Mesendoderm (in vitro differentiated cells): ENCODE measurements around the gene ABHD4.
A peak's percentile ranks its signal among the peaks of the same experiment; 100 is the strongest.
"Not testable (repeated sequence)": the region's sequence is repeated elsewhere in the genome, so short reads cannot be mapped to it uniquely, and the experiment has no call there.

Source experiments
- DNase-seq: peaks from one replicate; pipeline ENCODE4 v3.0.0; 2013
- H2AK5ac ChIP-seq: 2 replicates; pipeline ENCODE4 v1.6.1; 2013; ENCODE audit warnings: low read length, inconsistent platforms
- H2BK120ac ChIP-seq: 2 replicates; pipeline ENCODE4 v1.6.1; 2013; ENCODE audit warnings: low read depth, mild to moderate bottlenecking, low read length, moderate library complexity, mixed read lengths
- H2BK15ac ChIP-seq: replicated peaks from 2 replicates; pipeline ENCODE4 v1.6.1; 2013; ENCODE audit warnings: low read depth, mild to moderate bottlenecking, moderate library complexity
- H2BK5ac ChIP-seq: 2 replicates; pipeline ENCODE4 v1.6.1; 2013; ENCODE audit warnings: low read length, inconsistent platforms
- H3K18ac ChIP-seq: 2 replicates; pipeline ENCODE4 v1.6.1; 2013; ENCODE audit warnings: mild to moderate bottlenecking, low read length, mixed read lengths
- H3K23ac ChIP-seq: one replicate; pipeline ENCODE4 v1.6.1; 2013; ENCODE audit warnings: low read length
- H3K27ac ChIP-seq: 2 replicates; pipeline ENCODE4 v1.5.1; 2013; ENCODE audit warnings: low read depth, mild to moderate bottlenecking, inconsistent platforms, low read length, moderate library complexity
- H3K27me3 ChIP-seq: 2 replicates; pipeline ENCODE4 v1.6.1; 2013; ENCODE audit warnings: low read length, control low read depth, mild to moderate bottlenecking, inconsistent platforms; ENCODE audit not compliant: insufficient read depth, poor library complexity
- H3K36me3 ChIP-seq: 2 replicates; pipeline ENCODE4 v1.6.1; 2013; ENCODE audit warnings: low read length, inconsistent platforms; ENCODE audit not compliant: control insufficient read depth, insufficient read depth
- H3K4ac ChIP-seq: one replicate; pipeline ENCODE4 v1.6.1; 2013; ENCODE audit warnings: low read depth, mild to moderate bottlenecking, low read length, moderate library complexity
- H3K4me1 ChIP-seq: 2 replicates; pipeline ENCODE4 v1.6.1; 2013; ENCODE audit warnings: low read depth, low read length, inconsistent platforms; ENCODE audit not compliant: control insufficient read depth
- H3K4me2 ChIP-seq: 2 replicates; pipeline ENCODE4 v1.6.1; 2013; ENCODE audit warnings: low read length
- H3K4me3 ChIP-seq: 2 replicates; pipeline ENCODE4 v1.5.1; 2013; ENCODE audit warnings: mild to moderate bottlenecking, low read length
- H3K56ac ChIP-seq: one replicate; pipeline ENCODE4 v1.6.1; 2013; ENCODE audit warnings: low read length
- H3K79me1 ChIP-seq: 2 replicates; pipeline ENCODE4 v1.6.1; 2013; ENCODE audit warnings: low read length, inconsistent platforms
- H3K79me2 ChIP-seq: 2 replicates; pipeline ENCODE4 v1.6.1; 2013; ENCODE audit warnings: mild to moderate bottlenecking, low read length; ENCODE audit not compliant: control insufficient read depth, insufficient read depth
- H3K9ac ChIP-seq: 2 replicates; pipeline ENCODE4 v1.6.1; 2013; ENCODE audit warnings: low read length, inconsistent platforms
- H4K5ac ChIP-seq: one replicate; pipeline ENCODE4 v1.6.1; 2013; ENCODE audit warnings: low read length
- H4K8ac ChIP-seq: one replicate; pipeline ENCODE4 v1.6.1; 2013; ENCODE audit warnings: low read depth, mild to moderate bottlenecking, control low read depth, low read length, moderate library complexity
- WGBS: extraction: QIAGEN DNeasy Blood & Tissue Kit; methylation state at CpG from one replicate; pipeline ENCODE4 v1.1.7; 2013; ENCODE audit warnings: low lambda C conversion rate, missing lambda C conversion rate; ENCODE audit not compliant: insufficient coverage; ENCODE audit errors: extremely low coverage; 5-methylcytosine and 5-hydroxymethylcytosine counted together

The ABHD4 gene

DNA sequence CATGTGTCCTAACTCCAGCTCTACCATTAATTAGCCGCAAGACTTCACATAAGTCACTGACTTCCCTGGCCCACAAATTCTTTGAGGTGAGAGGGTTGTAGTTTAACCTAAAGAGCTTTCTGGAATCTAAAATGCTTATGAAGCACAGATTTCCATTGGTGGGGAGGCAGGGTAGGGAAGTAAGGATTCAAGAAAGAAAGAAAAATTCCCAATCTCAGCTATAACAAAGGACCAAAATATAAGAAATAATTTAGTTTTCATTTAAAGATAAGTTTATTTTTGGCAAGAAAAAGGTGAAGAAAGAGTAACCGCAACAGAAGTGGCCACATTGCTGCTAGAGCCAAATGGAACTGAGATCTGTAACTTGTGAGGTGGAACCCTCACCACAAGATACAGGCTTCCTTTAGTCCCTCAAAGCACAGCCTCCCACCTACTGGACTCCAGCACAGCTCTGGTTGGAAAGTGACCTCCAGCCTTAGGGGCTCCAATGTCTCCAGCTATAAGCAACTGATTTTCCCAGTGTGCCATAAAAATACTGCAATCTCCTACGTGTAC lies 32.6 kb upstream of the ABHD4 start:
- H3K36me3 ChIP-seq = peaks cover 1% of the 10 kb centered on the region
- no peak overlapping the region for H3K27ac ChIP-seq
- DNase-seq = no peak
- no peak overlapping the region for H2BK120ac ChIP-seq
- H3K4me3 ChIP-seq = no peak overlapping the region
- no peak overlapping the region for H4K5ac ChIP-seq
- no peak overlapping the region for H3K4me2 ChIP-seq
- H3K4me1 ChIP-seq = peaks cover 6% of the 10 kb centered on the region
- peak overlapping the region; percentile 59 for H4K8ac ChIP-seq
- WGBS = no CpG with 5 or more reads among the region's 3 CpGs
- no peak overlapping the region for H3K23ac ChIP-seq
- peak overlapping the region; percentile 38 for H3K56ac ChIP-seq
- peak overlapping the region; percentile 4 for H3K18ac ChIP-seq
- no peak overlapping the region for H2BK5ac ChIP-seq
- peaks cover 4% of the 10 kb centered on the region for H3K79me1 ChIP-seq
- H3K79me2 ChIP-seq = peaks cover 2% of the 10 kb centered on the region
- no peak overlapping the region for H2AK5ac ChIP-seq
- H3K9ac ChIP-seq = no peak overlapping the region
- no peak overlapping the region for H2BK15ac ChIP-seq
- H3K4ac ChIP-seq = peak overlapping the region; percentile 2
- H3K27me3 ChIP-seq = no peaks in the 10 kb centered on the region

DNA sequence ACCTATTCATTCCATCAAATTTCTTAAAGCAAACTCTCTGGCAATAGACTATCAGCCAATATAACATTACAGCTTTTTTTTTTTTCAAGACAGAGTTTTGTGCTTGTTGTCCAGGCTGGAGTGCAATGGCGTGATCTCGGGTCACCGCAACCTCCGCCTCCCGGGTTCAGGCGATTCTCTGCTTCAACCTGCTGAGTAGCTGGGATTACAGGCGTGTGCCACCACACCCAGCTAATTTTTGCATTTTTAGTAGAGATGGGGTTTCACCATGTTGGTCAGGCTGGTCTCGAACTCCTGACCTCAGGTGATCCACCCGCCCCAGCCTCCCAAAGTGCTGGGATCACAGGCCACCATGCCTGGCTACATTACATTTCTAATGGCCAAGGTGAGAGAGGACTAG lies 31.8 kb upstream of the ABHD4 start:
- H2AK5ac ChIP-seq, H3K56ac ChIP-seq, H3K27me3 ChIP-seq, H2BK5ac ChIP-seq, H3K23ac ChIP-seq, H3K4me1 ChIP-seq, H4K5ac ChIP-seq, H3K4me3 ChIP-seq, H3K9ac ChIP-seq, H3K4me2 ChIP-seq, H3K18ac ChIP-seq, H2BK120ac ChIP-seq, H3K27ac ChIP-seq, H3K36me3 ChIP-seq, H3K79me1 ChIP-seq, H4K8ac ChIP-seq, H2BK15ac ChIP-seq, H3K79me2 ChIP-seq, DNase-seq, H3K4ac ChIP-seq: not testable (repeated sequence)
- no CpG with 5 or more reads among the region's 9 CpGs for WGBS

DNA sequence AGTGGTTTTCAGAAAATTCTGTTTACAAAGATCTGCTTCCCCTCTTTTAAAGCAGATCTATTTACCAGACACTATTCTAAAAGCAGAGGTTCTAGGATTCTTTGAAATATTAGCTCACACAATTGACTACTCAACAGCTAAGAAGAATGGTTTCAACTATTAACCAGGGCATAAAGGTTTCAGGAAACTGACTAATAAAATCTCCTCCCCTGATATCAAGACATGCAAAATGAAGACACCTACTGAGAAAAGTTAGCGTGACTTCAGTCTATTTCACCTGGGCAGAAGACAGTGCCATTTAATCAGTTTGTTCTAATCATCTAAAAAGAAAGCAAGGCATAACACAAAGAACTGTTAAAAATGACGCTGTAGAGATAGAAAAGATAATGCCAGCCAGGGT lies 31.3 kb upstream of the ABHD4 start:
- WGBS = no CpG with 5 or more reads among the region's 2 CpGs
- H3K79me2 ChIP-seq = peaks cover 2% of the 10 kb centered on the region
- H3K23ac ChIP-seq = no peak overlapping the region
- H4K5ac ChIP-seq = no peak overlapping the region
- no peak overlapping the region for H3K4me3 ChIP-seq
- no peak overlapping the region for H3K18ac ChIP-seq
- H3K79me1 ChIP-seq = peaks cover 4% of the 10 kb centered on the region
- H3K4me1 ChIP-seq = peaks cover 2% of the 10 kb centered on the region
- no peak overlapping the region for H3K4ac ChIP-seq
- no peak overlapping the region for H2AK5ac ChIP-seq
- no peak for DNase-seq
- no peak overlapping the region for H2BK120ac ChIP-seq
- no peak overlapping the region for H2BK5ac ChIP-seq
- H3K56ac ChIP-seq = no peak overlapping the region
- H3K27me3 ChIP-seq = no peaks in the 10 kb centered on the region
- peaks cover 1% of the 10 kb centered on the region for H3K36me3 ChIP-seq
- H4K8ac ChIP-seq = no peak overlapping the region
- no peak overlapping the region for H3K4me2 ChIP-seq
- no peak overlapping the region for H3K9ac ChIP-seq
- H2BK15ac ChIP-seq = no peak overlapping the region
- H3K27ac ChIP-seq = no peak overlapping the region

DNA sequence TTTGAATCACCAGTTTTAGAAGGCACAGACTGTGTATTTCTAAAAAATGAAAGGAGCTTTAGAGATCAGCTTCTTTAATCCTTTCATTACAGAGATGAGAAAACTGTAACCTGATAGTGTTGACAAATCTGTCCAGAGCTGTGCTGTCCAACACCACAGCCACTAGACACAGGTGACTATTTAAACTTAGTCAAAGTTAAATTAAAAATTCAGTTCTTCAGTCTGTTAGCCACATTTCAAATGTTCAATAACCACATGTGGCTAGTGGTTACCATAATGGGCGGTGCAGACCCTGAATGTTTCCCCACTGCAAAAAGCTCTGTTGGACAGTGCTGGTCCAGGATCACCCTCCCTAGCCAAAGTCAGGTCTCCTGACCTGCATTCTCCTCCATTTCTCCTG lies 30.7 kb upstream of the ABHD4 start:
- Histone ChIP-seq H3K79me1 (peaks cover 4% of the 10 kb centered on the region), H3K36me3 (peaks cover 1% of the 10 kb centered on the region), H3K4ac (no peak overlapping the region), H4K5ac (no peak overlapping the region), H3K9ac (no peak overlapping the region), H2BK15ac (no peak overlapping the region), H2BK5ac (no peak overlapping the region), H3K18ac (no peak overlapping the region), H2BK120ac (no peak overlapping the region), H3K27ac (no peak overlapping the region), H2AK5ac (no peak overlapping the region), H3K27me3 (no peaks in the 10 kb centered on the region), H3K79me2 (peaks cover 2% of the 10 kb centered on the region), H3K56ac (no peak overlapping the region), H3K23ac (no peak overlapping the region), H3K4me2 (no peak overlapping the region), H3K4me3 (no peak overlapping the region), H3K4me1 (no peaks in the 10 kb centered on the region), H4K8ac (no peak overlapping the region)
- no peak for DNase-seq
- WGBS = no CpG with 5 or more reads among the region's 1 CpG

DNA sequence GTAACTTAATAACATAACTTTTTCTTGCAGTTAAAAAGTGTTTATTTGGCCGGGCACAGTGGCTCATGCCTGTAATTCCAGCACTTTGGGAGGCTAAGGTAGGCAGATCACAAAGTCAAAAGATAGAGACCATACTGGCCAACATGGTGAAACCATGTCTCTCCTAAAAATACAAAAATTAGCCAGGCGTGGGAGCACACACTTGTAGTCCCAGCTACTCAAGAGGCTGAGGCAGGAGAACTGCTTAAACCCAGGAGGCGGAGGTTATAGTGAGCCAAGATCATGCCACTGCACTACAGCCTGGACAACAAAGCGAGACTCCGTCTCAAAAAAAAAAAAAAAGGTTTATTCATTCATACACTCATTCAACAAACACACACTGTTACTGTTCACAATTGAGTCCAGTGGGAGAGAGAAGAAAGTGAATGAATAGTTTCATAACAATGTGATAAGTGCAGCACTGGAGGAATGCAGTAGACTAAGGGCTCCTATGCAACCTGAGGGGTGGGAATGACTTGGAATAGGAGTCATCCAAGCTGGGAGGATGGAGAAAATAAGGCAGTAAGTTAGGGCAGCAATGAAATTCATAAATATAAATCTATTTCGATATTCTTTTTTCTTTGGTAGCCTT lies 28.9 kb upstream of the ABHD4 start:
- peaks cover 2% of the 10 kb centered on the region for H3K79me2 ChIP-seq
- H3K36me3 ChIP-seq = peaks cover 3% of the 10 kb centered on the region
- no peak overlapping the region for H3K9ac ChIP-seq
- no peaks in the 10 kb centered on the region for H3K4me1 ChIP-seq
- no peak overlapping the region for H4K5ac ChIP-seq
- no peak overlapping the region for H3K4ac ChIP-seq
- DNase-seq = no peak
- no peaks in the 10 kb centered on the region for H3K27me3 ChIP-seq
- H2BK5ac ChIP-seq = peak overlapping the region; percentile 33
- no peak overlapping the region for H3K4me2 ChIP-seq
- no peak overlapping the region for H4K8ac ChIP-seq
- no peak overlapping the region for H3K27ac ChIP-seq
- no peak overlapping the region for H2AK5ac ChIP-seq
- no peak overlapping the region for H2BK120ac ChIP-seq
- H3K23ac ChIP-seq = no peak overlapping the region
- peaks cover 6% of the 10 kb centered on the region for H3K79me1 ChIP-seq
- no peak overlapping the region for H3K56ac ChIP-seq
- H3K4me3 ChIP-seq = no peak overlapping the region
- H3K18ac ChIP-seq = no peak overlapping the region
- H2BK15ac ChIP-seq = no peak overlapping the region
- no CpG with 5 or more reads among the region's 6 CpGs for WGBS

DNA sequence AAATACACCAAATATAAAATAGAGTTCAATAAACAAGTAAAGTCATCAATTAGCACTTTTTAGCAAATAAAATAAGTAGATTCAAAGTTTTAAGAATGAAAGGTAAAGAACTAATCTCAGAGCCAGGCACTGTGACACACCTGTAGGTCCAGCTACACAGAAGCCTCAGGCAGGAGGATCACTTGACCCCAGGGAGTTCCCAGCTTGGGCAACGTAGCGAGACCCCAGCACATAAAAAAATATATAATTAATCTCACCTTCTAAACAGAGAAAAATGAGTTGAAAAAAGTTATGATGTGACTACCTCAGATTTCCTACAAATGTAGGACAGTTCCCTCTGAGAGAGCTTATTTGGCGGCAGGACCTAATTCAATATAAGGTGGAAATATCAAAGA lies 28.4 kb upstream of the ABHD4 start:
- H4K5ac ChIP-seq = no peak overlapping the region
- H2BK5ac ChIP-seq = no peak overlapping the region
- no peak overlapping the region for H3K27ac ChIP-seq
- H3K79me1 ChIP-seq = peaks cover 6% of the 10 kb centered on the region
- no peak overlapping the region for H2BK120ac ChIP-seq
- no peaks in the 10 kb centered on the region for H3K4me1 ChIP-seq
- H2BK15ac ChIP-seq = no peak overlapping the region
- no peak overlapping the region for H3K4me2 ChIP-seq
- H3K36me3 ChIP-seq = peaks cover 2% of the 10 kb centered on the region
- WGBS = no CpG with 5 or more reads among the region's 3 CpGs
- H3K23ac ChIP-seq = no peak overlapping the region
- no peak overlapping the region for H3K18ac ChIP-seq
- H3K79me2 ChIP-seq = peaks cover 2% of the 10 kb centered on the region
- H2AK5ac ChIP-seq = no peak overlapping the region
- no peak overlapping the region for H3K56ac ChIP-seq
- H3K27me3 ChIP-seq = no peaks in the 10 kb centered on the region
- DNase-seq = no peak
- H4K8ac ChIP-seq = no peak overlapping the region
- H3K4me3 ChIP-seq = no peak overlapping the region
- no peak overlapping the region for H3K9ac ChIP-seq
- H3K4ac ChIP-seq = no peak overlapping the region
